Amniotic stem cell (primary cell): Measurements from ENCODE around the gene MYO3A.
"Not testable (repeated sequence)": the region's sequence is repeated elsewhere in the genome, so short reads cannot be mapped to it uniquely, and the experiment has no call there.

Source experiments
- DNase-seq: peaks from one replicate; lab custom pipeline; 2025; lab: John Stamatoyannopoulos, UW

MYO3A gene

DNA sequence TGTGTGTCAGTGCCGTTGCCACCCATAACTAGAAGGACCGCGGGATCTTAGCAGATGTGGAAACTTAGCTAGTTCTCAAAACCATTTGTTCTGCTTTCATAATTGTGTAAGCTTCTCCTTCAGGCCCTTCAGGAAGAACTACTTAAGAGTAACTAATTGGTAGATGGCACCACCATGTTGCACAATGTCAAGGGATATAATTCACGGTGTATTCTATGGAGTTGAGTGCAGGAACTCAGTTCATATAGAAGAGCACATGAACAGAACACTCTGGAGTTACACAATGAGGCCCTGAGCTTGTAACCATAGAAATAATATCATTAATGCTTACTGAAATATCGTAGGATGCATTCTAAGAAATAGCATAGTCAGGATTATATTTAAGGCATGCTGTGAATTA is 156.0 kb downstream of the MYO3A start:
- no peak for DNase-seq

DNA sequence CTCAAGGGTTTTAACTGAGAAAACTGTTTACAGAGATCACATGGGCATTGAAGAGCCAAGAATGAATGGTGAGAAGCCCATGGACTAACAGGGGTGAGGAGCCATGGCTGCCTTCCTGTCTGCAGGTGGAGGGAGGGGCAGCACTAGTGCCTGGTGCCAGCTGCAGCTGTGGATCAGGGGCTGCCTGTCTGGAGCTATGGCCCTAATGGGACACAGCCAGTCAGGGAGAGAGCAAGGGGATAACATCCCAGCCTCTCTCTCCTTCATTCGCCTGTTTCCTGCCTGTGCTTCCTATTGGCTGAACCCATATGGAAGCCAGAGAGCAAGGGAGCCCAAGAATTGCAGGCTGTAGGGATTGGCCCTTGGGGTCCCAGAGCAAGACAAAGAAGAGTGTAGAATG is 156.7 kb downstream of the MYO3A start:
- no peak for DNase-seq

DNA sequence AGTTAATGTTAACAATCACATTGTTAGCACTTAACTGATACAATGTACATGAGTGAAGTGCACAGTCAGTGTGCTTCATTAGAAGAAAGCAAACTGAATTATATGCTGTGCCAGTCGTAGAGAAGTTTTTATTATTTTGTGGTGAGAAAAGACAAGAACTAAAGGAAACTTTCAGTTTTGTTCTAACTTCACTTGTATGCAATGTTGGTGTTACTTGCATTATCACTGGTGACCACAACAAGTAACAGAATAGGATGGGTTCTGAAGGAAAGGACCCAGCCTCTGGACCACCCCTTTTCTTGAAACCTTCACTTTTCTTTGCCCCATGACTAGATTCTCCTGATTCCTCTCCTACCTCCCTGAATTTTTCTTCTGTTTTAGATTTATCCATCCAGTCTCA is 159.2 kb downstream of the MYO3A start:
- DNase-seq = no peak

DNA sequence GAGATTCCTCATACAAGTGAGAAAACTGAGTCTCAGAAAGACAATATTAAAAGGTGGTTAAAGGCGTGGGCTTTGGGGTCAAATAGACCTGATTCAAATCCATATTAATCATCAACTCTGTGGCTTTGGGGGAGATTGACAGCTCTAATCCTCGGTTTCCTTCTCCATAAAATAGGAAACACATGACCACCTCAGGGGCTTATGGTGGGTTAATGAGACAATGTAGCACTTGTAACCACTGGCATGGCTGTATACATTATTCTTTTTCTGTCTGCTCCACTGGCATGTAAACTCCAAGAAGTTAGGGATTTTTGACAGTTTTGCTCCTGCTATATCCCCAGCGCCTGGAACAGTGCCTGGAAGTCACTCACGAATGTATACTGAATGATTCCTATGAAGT is 161.8 kb downstream of the MYO3A start:
- DNase-seq = no peak

DNA sequence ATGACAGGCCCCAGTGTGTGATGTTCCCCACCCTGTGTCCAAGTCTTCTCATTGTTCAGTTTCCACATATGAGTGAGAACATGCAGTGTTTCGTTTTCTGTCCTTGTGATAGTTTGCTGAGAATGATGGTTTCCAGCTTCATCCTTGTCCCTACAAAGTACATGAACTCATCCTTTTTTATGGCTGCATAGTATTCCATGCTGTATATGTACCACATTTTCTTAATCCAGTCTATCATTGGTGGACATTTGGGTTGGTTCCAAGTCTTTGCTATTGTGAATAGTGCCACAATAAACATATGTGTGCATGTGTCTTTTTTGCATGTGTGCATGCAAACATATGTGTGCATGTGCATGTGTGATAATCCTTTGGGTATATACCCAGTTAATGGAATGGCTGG is 163.5 kb downstream of the MYO3A start:
- not testable (repeated sequence) for DNase-seq

DNA sequence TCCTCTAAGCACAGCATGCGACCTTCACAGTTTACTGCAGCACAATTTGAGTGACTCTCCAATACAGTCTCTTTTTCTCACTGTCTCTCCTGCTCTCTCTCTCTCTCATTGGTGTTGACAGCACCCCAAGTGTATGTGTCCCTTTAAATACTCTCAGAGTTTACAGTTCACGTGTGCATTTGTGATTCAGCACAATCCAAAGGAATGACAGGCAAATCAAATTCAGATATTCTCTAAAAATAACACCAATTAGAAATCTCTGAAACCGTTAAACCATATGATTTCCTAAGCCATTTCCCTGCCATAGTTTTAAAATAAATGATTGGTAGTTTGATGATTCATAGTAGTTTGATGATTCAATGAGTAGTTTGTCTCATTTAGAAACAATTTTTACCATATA is 178.5 kb downstream of the MYO3A start:
- no peak for DNase-seq

DNA sequence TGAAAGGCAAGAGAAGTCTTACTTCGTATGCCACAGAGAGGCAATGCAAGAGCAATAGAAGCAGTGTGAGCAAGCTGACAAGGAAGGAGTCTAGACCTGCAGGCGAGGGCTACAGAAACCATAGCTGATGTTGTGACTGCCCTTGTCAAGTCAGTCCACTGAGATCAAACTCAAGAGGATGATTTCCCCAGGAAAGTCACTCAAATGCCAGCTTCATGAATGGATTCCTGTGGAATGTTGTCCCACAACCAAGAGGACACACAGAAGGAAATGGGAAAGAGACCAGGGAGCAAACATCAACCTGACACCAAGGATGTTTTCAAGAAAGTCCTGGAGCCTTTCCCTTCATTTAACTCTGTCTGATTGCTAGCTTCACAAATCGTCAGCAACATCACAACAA is 204.6 kb downstream of the MYO3A start:
- no peak for DNase-seq

DNA sequence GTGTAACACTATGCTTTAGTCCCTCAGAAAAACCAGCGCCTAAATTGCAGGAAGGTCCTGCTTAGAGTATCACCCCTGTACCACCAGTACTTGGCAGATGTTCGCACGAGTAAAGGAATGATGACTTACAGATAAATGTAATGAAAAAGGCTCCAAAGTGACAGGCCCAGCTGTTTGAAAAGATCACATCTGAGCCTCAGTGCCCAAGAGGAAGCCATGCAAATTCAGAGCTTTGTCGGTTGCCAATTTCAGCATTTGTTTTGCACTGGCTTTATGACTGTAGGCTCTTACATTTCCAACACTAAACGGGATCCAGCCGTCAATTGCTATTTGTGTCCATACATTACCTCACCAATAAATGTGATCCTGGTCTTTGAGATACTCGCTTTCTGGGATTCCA is 222.0 kb downstream of the MYO3A start:
- DNase-seq = no peak

DNA sequence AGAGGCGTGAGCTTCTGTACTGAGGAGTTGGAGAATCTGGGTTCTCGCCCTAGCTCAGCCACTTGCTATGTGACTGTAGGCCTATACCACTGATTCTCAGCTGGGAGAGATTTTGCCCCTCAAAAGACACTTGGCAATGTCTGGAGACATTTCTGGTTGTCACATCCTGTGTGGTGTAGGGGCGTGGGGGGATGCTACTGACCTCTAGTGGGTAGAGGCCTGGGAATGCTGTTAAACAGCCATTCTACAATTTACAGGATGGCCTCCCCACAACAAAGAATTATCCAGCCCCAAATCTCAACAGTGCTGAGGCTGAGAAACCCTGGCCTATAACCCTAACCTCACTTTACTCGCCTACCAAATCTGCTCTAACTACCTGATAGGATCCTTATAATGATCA is 223.7 kb downstream of the MYO3A start:
- no peak for DNase-seq

DNA sequence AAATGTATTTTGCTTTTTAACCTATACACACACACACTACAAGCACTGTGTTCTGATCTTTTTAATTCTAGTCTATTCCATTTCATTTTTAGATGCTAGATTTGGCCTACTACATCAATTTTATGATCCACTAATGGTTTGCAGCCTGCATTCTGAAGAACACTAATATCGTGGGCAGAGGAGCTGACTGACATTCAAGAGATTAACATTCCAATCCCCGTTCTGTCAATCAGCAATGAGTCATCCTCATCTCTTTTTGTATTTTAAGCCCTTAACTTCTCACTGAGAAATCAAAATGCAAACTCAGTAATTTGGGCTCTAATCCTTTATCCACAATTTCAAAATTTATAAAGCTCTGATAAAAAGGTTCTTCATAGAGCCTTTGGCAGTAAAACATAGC is 235.4 kb downstream of the MYO3A start:
- no peak for DNase-seq

DNA sequence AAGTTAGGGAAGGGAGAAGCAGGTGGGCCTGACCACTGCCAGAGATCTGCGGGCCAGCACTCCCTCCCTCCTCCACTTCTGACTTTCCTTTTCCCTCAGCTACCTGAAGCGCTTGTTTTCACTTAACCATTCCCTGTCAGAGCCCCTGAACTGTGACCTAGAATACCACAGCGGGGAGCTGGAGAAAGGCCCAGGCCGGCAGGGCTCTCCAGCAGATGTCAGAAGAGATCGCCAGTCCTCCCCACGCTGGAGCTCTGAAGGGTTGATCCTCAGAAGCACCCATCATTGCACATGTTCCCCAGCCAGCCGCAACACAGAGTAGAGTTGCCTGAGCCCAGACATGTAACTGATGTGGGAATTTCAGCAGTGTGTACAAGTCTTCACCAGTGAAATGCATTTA is 238.1 kb downstream of the MYO3A start:
- DNase-seq = no peak

DNA sequence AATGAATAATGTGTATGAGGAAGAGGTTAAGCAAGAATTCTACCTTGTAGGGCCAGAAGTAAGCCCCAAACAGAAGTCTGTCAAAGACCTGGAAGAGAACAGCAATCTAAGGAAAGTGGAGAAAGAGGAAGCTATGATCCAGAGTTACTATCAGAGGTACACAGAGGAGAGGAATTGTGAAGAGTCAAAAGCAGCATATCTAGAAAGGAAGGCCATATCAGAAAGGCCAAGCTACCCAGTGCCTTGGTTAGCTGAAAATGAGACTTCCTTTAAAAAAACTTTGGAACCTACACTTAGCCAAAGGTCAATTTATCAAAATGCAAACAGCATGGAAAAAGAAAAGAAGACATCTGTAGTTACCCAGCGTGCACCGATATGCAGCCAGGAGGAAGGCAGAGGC is 239.8 kb downstream of the MYO3A start:
- DNase-seq = no peak

DNA sequence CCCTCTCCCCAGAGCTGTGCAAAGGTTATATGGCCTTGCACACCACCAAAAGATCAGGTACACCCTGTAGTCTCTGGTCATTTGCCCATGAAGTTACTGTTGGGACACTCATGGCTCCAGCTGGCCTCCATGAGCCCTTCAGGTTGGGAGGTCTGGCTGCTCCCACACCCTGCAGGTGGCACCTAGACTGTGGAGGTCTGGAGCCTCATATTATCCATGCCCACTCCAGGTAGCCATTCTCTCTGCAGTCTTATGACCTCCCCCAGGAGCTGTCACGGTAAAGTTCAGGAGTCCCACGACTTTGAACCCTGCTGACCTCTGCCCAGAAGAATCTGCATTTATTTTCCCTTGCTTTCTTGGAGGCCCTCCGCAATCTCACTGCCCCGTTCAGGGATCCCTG is 243.3 kb downstream of the MYO3A start:
- no peak for DNase-seq

DNA sequence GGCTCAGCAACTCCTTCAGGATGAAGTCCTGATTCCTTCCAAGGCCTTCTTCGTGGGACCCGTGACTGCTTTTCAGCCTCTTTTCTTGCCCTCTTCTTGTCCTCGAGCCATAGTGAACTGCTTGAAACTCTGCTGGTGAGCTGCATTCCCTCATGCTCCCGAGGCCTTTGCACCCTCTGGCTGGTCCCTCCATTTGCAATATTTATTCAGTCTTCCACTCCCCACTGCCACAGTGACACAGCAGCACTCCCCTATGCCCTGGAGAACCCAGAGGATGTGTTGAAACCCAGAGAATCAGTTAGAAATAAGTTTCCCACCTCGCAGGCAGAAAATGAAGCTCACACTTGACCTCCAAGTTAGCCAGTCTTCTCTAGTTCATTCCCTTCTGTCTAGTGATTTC is 260.2 kb downstream of the MYO3A start:
- no peak for DNase-seq

DNA sequence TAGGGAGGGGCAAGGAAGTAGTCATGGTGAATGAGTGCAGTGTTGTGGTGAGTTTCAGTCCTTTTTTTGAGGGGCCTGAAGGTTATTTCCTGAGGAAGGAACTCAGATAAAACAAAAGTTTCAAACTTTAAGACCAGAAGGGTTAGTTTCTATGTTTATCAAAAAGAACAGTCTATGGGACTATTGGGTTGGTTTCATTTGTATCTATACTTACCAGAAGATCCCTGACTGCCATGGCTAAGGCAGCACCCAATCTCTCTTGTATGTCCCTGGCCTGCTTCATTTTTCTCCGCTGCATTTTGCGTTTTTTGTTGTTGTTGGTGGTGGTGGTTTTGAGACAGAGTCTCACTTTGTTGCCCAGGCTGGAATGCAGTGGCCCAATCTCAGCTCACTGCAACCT is 263.2 kb downstream of the MYO3A start:
- no peak for DNase-seq

DNA sequence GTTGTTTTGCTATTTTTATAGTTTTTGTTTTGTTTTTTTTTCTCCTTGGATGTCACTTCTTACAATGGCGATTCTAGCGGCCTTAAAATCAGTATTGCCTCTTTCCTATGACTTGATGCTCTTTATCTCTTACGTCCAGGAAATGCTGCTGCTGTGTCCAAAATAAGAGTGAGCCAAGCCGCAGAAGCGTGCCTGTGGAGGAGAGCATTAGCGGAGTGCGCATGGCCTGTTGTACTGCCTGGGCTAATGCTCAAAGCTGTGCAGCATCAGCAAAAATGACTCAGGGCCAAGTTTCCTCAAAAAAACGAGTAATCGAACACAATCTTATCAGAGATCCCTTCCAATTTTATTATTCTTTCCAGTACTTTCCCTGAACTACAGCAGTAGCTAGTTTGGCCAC is 264.1 kb downstream of the MYO3A start:
- no peak for DNase-seq

DNA sequence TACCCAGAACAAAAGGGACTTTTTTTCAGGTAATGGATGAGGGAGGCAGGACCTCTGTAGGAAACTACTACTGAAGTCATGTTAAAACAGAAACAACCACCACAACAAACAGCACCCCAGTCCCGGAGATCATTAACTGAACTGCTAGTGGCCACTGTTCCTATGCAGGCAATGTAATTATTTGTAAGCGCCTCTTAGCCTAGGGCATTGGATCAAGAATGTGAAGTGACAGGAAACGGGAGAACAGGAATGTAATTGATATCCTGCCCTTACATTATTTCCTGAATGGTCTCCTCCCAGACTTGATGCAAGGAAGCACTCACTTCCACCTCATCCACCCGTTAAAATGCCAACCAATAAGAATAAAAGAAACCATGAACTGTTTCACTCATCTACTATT is 265.8 kb downstream of the MYO3A start:
- no peak for DNase-seq

DNA sequence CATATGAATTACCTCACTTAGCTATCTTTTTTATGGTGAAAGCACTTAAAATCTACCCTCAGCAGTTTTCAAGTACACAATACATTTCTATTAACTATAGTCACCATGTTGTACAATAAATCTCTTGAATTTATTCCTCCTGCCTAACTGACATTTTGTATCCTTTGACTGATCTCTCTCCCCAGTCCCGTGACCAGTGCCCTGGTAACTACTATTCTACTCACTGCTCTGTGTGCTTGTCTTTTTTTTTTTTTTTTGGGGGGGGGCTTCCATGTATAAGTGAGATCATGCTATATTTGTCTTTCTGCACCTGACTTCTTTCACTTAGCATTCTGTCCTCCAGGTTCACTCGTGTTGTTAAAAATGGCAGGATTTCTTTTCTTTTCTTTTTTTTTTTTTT is 271.2 kb downstream of the MYO3A start:
- no peak for DNase-seq

DNA sequence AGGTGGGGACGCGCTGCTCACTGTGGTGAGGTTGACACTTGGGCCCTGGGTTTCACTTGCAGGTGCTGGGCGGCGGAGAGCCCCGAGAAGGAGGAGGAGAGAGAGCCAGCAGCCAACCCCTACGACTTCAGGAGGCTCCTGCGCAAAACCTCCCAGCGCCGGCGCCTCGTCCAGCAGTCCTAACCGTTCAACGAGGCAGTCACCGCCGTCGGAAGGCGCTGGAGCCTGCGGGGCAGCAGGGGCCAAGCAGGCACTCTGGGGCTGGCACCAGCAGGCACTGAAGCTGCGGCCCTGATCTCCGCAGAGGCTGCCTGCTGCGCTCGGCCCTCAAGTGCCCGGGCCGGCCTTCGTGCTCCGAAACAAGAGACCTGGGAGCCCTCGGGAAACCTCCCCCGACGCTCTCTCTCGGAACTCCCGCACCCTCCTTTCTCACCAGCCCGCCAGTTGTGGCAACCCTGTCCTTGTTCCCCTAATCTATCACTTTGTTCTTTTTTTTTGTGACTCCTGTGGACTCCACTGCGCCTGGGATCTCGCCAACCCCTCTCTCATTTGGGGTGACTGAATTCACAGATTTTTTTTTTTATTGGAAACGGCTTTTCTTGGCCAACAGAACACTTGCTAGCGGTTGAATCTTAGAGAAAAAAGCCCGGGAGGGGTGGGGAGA is 277.9 kb downstream of the MYO3A start:
- DNase-seq = no peak

DNA sequence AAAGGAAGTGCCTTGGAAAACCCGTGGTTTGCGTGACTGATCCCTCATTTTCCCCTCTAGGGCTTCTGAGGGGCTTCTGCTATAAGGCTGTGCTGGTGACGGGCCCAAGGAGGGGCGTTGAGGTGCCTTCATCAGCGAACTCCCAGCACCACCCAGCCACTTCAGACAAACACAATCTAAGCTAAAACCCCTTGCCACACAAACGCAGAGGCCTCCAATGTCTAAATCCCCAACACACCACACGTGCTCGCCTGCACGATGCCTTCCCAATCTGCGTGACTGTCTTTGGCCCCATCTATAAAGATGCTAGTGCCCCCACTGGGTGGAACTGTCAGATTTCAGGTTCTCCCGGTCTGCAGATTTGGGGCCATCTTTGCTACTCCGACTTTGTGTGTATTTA is 278.5 kb downstream of the MYO3A start:
- DNase-seq = no peak

DNA sequence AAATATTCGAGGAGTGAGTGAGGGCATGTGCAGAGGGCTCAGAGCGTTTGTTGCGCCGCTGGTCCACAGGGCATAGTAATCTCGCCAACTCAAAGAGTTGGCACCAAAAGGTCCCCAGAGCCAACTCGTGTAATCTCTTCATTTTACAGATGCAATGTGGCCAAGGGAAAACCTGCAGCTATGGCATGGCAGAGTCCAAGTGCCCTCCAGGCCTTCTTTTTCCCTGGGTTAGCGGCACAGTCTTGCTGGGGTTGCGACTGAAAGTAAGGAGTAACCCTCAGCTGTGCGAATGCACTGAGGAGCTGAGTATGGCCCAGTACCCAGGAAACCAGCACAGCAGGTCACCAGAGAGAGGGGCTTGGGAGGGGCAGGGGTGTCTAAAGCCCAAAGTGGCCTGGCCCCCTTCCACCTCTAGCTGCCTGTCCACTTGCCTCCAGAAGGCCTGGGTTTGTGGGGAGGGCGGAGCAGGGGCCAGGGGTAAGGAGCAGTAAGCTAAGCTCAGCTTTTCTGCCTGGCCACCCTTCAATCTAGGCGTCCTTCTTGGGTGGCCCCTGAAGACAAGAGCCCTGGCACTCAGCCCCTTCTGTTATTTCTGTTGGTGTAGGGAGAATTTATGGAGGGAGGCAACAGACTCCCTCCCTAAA is 279.2 kb downstream of the MYO3A start:
- no peak for DNase-seq

DNA sequence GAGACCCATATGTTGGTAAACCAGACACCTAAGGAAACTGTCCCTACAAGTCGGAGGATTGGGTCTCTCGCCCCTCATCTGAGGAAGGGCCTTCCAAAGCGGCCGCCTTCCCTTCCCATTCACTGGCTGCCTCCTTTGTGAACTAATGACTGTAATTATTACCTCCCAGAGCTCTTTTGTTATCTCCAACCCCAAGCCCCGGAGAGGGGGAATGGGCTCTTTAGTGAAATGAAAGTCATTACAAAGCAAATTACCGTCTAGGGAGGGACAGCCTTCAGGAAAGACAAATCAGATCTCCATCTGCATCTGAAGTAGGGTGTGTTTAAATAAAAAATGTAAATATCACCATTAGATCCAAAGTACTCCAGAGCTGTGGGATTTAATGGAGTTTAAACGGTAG is 280.0 kb downstream of the MYO3A start:
- no peak for DNase-seq

DNA sequence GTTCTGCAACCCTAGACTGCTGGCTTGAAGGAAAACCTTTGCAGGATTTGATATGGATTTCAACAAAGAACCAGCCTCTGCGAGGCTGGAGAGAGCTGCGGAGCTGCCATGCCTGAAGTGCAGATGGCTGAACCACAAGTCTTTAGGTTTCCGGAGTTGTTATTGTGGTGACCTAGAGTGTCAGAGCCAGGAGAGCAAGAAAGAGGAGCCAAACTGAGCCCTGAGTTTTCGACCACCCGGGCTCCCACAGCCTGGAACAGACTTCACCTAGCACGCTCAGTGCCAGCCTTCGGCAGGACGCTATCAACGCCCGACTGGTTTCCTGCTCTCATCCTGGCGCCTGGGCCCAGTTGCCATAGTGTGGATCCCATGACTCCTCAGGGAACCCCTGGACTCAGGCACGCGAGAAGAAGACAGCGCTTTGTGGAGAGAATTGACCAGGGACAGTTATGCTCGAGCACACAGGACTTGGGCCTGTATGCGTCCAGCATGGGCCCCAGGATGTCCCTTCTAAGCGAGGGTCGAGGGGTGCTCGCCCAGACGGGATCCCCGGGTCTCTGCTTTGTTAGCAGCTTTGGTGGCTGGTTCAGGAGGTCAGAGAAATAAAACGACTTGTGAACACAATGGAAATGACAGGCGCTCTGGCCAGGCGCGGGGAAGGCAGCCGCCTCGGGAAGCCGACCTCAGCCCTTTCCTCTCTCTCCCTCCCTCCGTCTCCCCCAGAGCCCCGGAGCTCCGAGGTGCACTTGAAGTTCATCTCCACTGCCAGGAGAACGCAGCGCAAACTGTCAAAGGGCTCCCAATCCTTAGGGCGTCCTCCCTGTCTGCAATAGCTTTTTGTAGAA is 280.7 kb downstream of the MYO3A start:
- DNase-seq = no peak
